IMR-90 (cell line): ENCODE data around the gene BANF1.

Source experiments
- BHLHE40 ChIP-seq: fragments of 150-350 bp; IDR thresholded peaks from 2 replicates; pipeline ENCODE4 v1.6.1; 2016; ENCODE audit warnings: mild to moderate bottlenecking, low read depth, low read length
- CTCF ChIP-seq: conservative IDR thresholded peaks from 2 replicates; pipeline ENCODE4 v1.5.1; 2012; ENCODE audit warnings: mild to moderate bottlenecking, low read depth, low read length, improper control_type of control experiment
- MXI1 ChIP-seq: IDR thresholded peaks from 2 replicates; pipeline ENCODE4 v1.6.1; 2012; ENCODE audit warnings: low read depth, mild to moderate bottlenecking, low read length, moderate library complexity, borderline replicate concordance
- POLR2A ChIP-seq: IDR thresholded peaks from 2 replicates; pipeline ENCODE4 v1.6.1; 2012; ENCODE audit warnings: mild to moderate bottlenecking, low read depth, low read length
- RAD21 ChIP-seq: IDR thresholded peaks from 2 replicates; pipeline ENCODE4 v1.6.1; 2012; ENCODE audit warnings: low read length, improper control_type of control experiment
- SMC3 ChIP-seq: fragments of 150-350 bp; IDR thresholded peaks from 2 replicates; pipeline ENCODE4 v1.6.1; 2016; ENCODE audit warnings: low read depth, mild to moderate bottlenecking, antibody characterized with exemption, low read length, moderate library complexity
- USF2 ChIP-seq: fragments of 150-350 bp; IDR thresholded peaks from 2 replicates; pipeline ENCODE4 v1.6.1; 2017; ENCODE audit warnings: mild to moderate bottlenecking, antibody characterized with exemption, low read length, low read depth

- TF ChIP-seq POLR2A (no peak), CTCF (no peak), BHLHE40 (no peak), MXI1 (no peak), RAD21 (no peak), SMC3 (no peak), USF2 (no peak)
These were observed 988 bp downstream of the BANF1 start for GRCh38 chr11:66003291-66003690.
